Colonic mucosa (tissue), 4 donors: ENCODE measurements around the gene HOXC9. TPM values are rescaled to one million over a fixed set of nuclear protein-coding genes. Genes with fewer than 3 reads are reported as not detected.

ENCODE experiments used
- DNase-seq: peaks from one replicate; pipeline ENCODE4 v3.0.0-alpha.2; 2020
- H3K27ac ChIP-seq: fragments of 200-600 bp; one replicate; pipeline ENCODE4 v1.8.0; 2021
- H3K27me3 ChIP-seq: fragments of 200-600 bp; one replicate; pipeline ENCODE4 v1.8.0; 2021
- H3K36me3 ChIP-seq: fragments of 200-600 bp; one replicate; pipeline ENCODE4 v1.8.0; 2021
- H3K4me1 ChIP-seq: fragments of 200-600 bp; one replicate; pipeline ENCODE4 v1.8.0; 2021; ENCODE audit warnings: mild to moderate bottlenecking
- H3K4me3 ChIP-seq: fragments of 200-600 bp; one replicate; pipeline ENCODE4 v1.8.0; 2021
- H3K9ac ChIP-seq, 2 donors: one replicate each; pipeline ENCODE4 v1.7.0; 2013; ENCODE audit warnings: control low read depth in 2 of 2, low read depth in 2 of 2, low read length in 2 of 2
- H3K9me3 ChIP-seq: fragments of 200-600 bp; one replicate; pipeline ENCODE4 v1.8.0; 2021
- CTCF ChIP-seq: fragments of 200-600 bp; IDR thresholded peaks from one replicate; pipeline ENCODE4 v1.8.0; 2022; ENCODE audit warnings: antibody characterized with exemption, mild to moderate bottlenecking
- intact Hi-C: fragments of 100-400 bp; cut with DNase I; formaldehyde crosslinking; loops from one replicate; pipeline ENCODE4 v1.14.1; 2022
- total RNA-seq, 2 donors: library from RNA; stranded (reverse); fragmentation: NEBNext Ultra II Directional in 1 of 2; extraction: Animal tissue kit (Norgen Biotek cat#: 25700) in 1 of 2; gene quantifications; one replicate each; pipeline ENCODE4 v1.2.1, GENCODE V29; 2021
- donor health status: healthy.
- donor health status: DM: no; HTN: no; CAD: no.
- donor health status: DM: no; HTN: no; CAD: no.

HOXC9 gene
- total RNA-seq, 2 donors from 2014 or later: not detected

- H3K4me3 ChIP-seq: no peak overlapping the region
- intact Hi-C loops: no loop called here
- H3K27ac ChIP-seq: no peak overlapping the region
- H3K27me3 ChIP-seq: peaks cover 89% of the 10 kb centered on the region
- H3K36me3 ChIP-seq: no peaks in the 10 kb centered on the region
- no peak for TF ChIP-seq CTCF
- no peak for DNase-seq
- no peaks in the 10 kb centered on the region for H3K9me3 ChIP-seq
- no peaks in the 10 kb centered on the region for H3K4me1 ChIP-seq
- H3K9ac ChIP-seq: no peak overlapping the region
Observed at GRCh38 chr12:54048406-54049093, 48.6 kb downstream of the HOXC9 start.

- H3K27me3 ChIP-seq: peaks cover 93% of the 10 kb centered on the region
Observed at GRCh38 chr12:54049108-54049507, 49.1 kb downstream of the HOXC9 start.

GRCh38 chr12:54050482-54050810 is 50.5 kb downstream of the HOXC9 start:
- TF ChIP-seq CTCF: no peak
- DNase-seq: no peak
- no peak overlapping the region for H3K9ac ChIP-seq
- no peaks in the 10 kb centered on the region for H3K36me3 ChIP-seq
- intact Hi-C loops: no loop called here
- peaks cover 88% of the 10 kb centered on the region for H3K27me3 ChIP-seq
- H3K27ac ChIP-seq: no peak overlapping the region
- H3K9me3 ChIP-seq: no peaks in the 10 kb centered on the region
- no peak overlapping the region for H3K4me3 ChIP-seq
- H3K4me1 ChIP-seq: no peaks in the 10 kb centered on the region

More at GRCh38 chr12:54049108-54049507, 49.1 kb downstream of the HOXC9 start:
- H3K4me1 ChIP-seq: no peaks in the 10 kb centered on the region
- H3K9ac ChIP-seq: no peak overlapping the region
- intact Hi-C loops: no loop called here
- H3K36me3 ChIP-seq: no peaks in the 10 kb centered on the region
- H3K4me3 ChIP-seq: no peak overlapping the region
- TF ChIP-seq CTCF: no peak
- no peak overlapping the region for H3K27ac ChIP-seq
- H3K9me3 ChIP-seq: no peaks in the 10 kb centered on the region
- no peak for DNase-seq

GRCh38 chr12:54051026-54051842 is 51.3 kb downstream of the HOXC9 start:
- TF ChIP-seq CTCF: no peak
- Histone ChIP-seq H3K36me3 (no peaks in the 10 kb centered on the region), H3K4me1 (no peaks in the 10 kb centered on the region), H3K9ac (no peak overlapping the region), H3K9me3 (no peaks in the 10 kb centered on the region), H3K27ac (no peak overlapping the region), H3K27me3 (peaks cover 87% of the 10 kb centered on the region), H3K4me3 (no peak overlapping the region)
- intact Hi-C loops: no loop called here
- no peak for DNase-seq

- peak overlapping the region in 1 of 2 donors; percentile 30 for H3K9ac ChIP-seq
- TF ChIP-seq CTCF: no peak
- H3K27me3 ChIP-seq: peaks cover 80% of the 10 kb centered on the region
- H3K4me3 ChIP-seq: no peak overlapping the region
- H3K4me1 ChIP-seq: no peaks in the 10 kb centered on the region
- H3K9me3 ChIP-seq: no peaks in the 10 kb centered on the region
- intact Hi-C loops: no loop called here
- no peaks in the 10 kb centered on the region for H3K36me3 ChIP-seq
- DNase-seq: peak; percentile 37
- H3K27ac ChIP-seq: no peak overlapping the region
Observed at GRCh38 chr12:54051874-54052437, 52.0 kb downstream of the HOXC9 start.
